Osteocyte (in vitro differentiated cells): Measurements from ENCODE around the gene GDPD5. TPM values are rescaled to one million over a fixed set of nuclear protein-coding genes. Genes with fewer than 3 reads are reported as not detected.

Experiments used
- DNase-seq: peaks from one replicate; pipeline ENCODE4 v3.0.0; 2021; ENCODE audit warnings: mixed read lengths; ENCODE audit not compliant: unreplicated experiment; ENCODE audit errors: extremely low spot score
- H3K27ac Mint-ChIP-seq: one replicate; pipeline ENCODE4 v1.8.0; 2021; ENCODE audit warnings: mild to moderate bottlenecking, mixed read lengths; ENCODE audit not compliant: unreplicated experiment
- H3K27me3 Mint-ChIP-seq: one replicate; pipeline ENCODE4 v1.8.0; 2021; ENCODE audit warnings: mixed read lengths; ENCODE audit not compliant: unreplicated experiment
- H3K36me3 Mint-ChIP-seq: one replicate; pipeline ENCODE4 v1.8.0; 2021; ENCODE audit warnings: mixed read lengths; ENCODE audit not compliant: unreplicated experiment
- H3K4me1 Mint-ChIP-seq: one replicate; pipeline ENCODE4 v1.8.0; 2021; ENCODE audit warnings: mixed read lengths; ENCODE audit not compliant: unreplicated experiment
- H3K4me3 Mint-ChIP-seq: one replicate; pipeline ENCODE4 v1.8.0; 2021; ENCODE audit warnings: mild to moderate bottlenecking, moderate library complexity, mixed read lengths; ENCODE audit not compliant: unreplicated experiment
- H3K9me3 Mint-ChIP-seq: one replicate; pipeline ENCODE4 v1.8.0; 2021; ENCODE audit warnings: mixed read lengths; ENCODE audit not compliant: unreplicated experiment
- total RNA-seq: library from RNA; stranded (reverse); gene quantifications from 2 replicates; pipeline ENCODE4 v1.2.1, GENCODE V29; 2021
- TF ChIP-seq, protein P1 (sequence below): fragments of 200-600 bp; sonication (generic); IDR thresholded peaks from 2 replicates; pipeline ENCODE4 v1.5.0; 2021; ENCODE audit warnings: antibody characterized with exemption, mild to moderate bottlenecking, moderate library complexity

The GDPD5 gene
- total RNA-seq, 1 donor from 2014 or later, result 3.1 TPM

DNA sequence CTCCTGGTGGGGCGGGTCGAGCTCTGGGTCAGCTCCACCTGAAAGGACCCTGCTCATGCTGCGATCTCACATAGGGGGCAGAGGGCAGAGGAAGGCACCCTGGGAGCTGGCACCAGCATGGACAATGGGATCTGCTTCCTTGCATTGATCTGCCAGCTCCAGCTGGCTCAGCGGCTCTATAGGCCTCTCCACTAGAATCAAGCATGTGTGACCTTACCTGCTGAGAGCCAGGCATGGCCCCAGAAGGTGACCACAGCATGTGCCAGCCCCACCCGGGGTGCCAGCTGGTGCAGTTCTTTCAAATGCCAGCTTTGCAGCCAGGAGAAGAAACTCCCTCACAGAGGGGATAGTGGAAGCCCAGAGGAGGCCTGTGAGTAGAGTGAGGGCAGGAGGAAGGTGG, 70.8 kb downstream of the GDPD5 start:
- no peak overlapping the region for H3K4me3 Mint-ChIP-seq
- no peaks in the 10 kb centered on the region for H3K9me3 Mint-ChIP-seq
- no peak overlapping the region for H3K27ac Mint-ChIP-seq
- TF ChIP-seq, protein P1, sequence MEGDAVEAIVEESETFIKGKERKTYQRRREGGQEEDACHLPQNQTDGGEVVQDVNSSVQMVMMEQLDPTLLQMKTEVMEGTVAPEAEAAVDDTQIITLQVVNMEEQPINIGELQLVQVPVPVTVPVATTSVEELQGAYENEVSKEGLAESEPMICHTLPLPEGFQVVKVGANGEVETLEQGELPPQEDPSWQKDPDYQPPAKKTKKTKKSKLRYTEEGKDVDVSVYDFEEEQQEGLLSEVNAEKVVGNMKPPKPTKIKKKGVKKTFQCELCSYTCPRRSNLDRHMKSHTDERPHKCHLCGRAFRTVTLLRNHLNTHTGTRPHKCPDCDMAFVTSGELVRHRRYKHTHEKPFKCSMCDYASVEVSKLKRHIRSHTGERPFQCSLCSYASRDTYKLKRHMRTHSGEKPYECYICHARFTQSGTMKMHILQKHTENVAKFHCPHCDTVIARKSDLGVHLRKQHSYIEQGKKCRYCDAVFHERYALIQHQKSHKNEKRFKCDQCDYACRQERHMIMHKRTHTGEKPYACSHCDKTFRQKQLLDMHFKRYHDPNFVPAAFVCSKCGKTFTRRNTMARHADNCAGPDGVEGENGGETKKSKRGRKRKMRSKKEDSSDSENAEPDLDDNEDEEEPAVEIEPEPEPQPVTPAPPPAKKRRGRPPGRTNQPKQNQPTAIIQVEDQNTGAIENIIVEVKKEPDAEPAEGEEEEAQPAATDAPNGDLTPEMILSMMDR, result no peak
- no peak for DNase-seq
- H3K27me3 Mint-ChIP-seq, result no peaks in the 10 kb centered on the region
- no peaks in the 10 kb centered on the region for H3K4me1 Mint-ChIP-seq
- no peaks in the 10 kb centered on the region for H3K36me3 Mint-ChIP-seq

DNA sequence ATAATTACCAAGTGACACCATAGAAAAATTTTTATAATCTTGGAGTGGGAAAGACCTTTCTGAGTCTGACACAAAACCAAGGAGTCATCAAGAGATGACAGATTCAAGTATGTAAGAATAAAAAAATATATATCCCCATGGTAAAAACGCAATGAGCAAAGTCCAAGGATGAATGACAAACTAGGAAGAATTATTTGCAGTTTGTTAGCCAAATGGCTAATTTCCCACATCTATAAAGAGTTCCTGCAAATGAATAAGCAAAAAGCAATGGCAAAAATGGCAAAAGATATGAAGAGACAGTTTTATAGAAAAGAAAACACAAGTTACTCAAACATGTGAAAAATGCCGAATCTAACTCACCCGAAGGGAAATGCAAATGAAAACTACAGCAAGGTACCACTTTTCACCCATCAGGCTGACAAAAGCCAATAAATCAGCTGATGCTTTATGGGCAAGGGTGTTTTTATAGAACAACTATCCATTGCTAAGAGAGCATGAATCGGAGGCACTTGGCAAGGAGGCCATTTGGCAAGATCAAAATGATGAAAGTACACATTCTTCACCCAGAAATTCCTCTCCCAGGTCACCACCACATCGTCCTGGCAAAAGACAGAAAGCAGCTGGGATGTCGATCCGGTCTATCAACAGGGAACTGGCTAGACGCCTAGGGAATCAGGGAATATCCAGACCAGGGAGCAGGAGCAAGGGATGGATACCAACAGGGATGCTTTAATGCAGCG, 71.7 kb downstream of the GDPD5 start:
- H3K27ac Mint-ChIP-seq, result no peak overlapping the region
- H3K4me3 Mint-ChIP-seq, result no peak overlapping the region
- H3K36me3 Mint-ChIP-seq, result no peaks in the 10 kb centered on the region
- no peaks in the 10 kb centered on the region for H3K4me1 Mint-ChIP-seq
- no peak for DNase-seq
- no peaks in the 10 kb centered on the region for H3K9me3 Mint-ChIP-seq
- TF ChIP-seq, protein P1, result no peak
- H3K27me3 Mint-ChIP-seq, result no peaks in the 10 kb centered on the region

DNA sequence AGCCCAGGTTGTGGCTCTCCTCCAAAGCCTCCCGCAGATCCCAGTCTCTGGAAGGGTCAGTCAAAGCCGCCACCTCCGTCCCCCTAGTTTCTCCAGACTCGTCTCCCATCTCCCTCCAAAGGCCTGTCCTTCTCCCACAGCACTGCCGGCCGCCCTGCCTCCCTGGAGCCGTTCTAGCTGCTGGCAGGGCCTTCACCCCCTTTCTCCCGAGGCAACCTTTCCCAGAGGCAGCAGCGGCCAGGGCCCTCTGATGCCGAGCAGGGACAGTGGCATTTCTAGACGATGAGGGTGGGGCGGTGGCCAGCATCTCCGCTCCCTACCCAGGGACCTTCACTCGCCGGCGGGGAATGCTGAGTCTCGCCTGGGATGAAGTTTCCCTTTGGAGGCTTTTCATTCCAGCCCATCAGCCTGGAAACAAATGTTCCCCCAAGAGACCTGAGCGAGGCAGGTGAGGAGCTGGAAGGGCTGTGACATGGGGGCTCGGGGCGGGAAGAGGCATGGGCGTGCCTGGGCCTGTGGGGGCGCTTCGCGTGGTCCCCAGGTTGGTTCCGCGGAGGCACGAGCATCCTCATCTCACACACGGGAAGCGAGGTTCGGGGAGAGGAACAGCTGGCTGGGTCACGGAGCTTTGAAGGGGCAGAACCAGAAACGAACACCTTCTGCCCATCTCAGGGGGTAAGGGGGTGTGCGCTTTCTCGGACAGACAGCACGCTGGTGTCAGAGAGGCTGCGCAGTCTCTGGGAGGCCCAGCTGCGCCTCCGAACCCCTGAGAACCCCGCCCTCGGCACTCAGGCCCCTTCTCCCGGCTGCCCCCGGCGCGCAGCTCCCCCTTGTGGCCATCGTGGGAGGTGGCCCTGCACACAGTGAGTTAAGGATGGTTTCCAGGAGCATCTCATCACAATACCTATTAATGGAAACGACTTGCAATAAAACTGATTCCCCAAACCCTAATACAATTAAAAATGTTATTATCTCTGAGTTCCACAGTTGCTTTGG, 74.6 kb downstream of the GDPD5 start:
- H3K4me3 Mint-ChIP-seq, result no peak overlapping the region
- TF ChIP-seq, protein P1, result peak; percentile 54
- H3K27me3 Mint-ChIP-seq, result no peaks in the 10 kb centered on the region
- no peaks in the 10 kb centered on the region for H3K9me3 Mint-ChIP-seq
- DNase-seq, result no peak
- H3K36me3 Mint-ChIP-seq, result no peaks in the 10 kb centered on the region
- no peaks in the 10 kb centered on the region for H3K4me1 Mint-ChIP-seq
- no peak overlapping the region for H3K27ac Mint-ChIP-seq

DNA sequence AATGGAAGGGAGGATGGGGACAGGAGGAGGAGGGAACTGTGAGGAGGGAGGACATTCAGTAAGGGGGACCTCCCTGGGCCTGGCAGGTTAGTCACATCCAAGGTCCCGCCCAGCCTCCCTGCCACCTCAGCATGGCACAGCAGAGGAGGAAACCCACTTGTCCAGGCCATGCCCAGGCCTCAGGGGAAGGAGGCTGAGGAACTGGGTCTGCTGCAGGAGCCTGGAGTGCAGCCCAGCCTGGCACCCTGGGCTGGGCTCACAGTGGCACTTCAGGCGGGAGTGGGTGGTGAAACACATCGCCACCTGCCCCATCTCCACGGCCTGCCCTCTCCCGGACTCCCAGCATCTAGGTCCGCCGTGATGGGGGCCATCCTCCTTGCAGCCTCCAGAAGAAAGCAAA, 75.5 kb downstream of the GDPD5 start:
- no peak for DNase-seq
- Mint-ChIP-seq H3K27me3 (no peaks in the 10 kb centered on the region), H3K27ac (no peak overlapping the region), H3K4me3 (no peak overlapping the region), H3K4me1 (no peaks in the 10 kb centered on the region), H3K9me3 (no peaks in the 10 kb centered on the region), H3K36me3 (no peaks in the 10 kb centered on the region)
- TF ChIP-seq, protein P1, result no peak

DNA sequence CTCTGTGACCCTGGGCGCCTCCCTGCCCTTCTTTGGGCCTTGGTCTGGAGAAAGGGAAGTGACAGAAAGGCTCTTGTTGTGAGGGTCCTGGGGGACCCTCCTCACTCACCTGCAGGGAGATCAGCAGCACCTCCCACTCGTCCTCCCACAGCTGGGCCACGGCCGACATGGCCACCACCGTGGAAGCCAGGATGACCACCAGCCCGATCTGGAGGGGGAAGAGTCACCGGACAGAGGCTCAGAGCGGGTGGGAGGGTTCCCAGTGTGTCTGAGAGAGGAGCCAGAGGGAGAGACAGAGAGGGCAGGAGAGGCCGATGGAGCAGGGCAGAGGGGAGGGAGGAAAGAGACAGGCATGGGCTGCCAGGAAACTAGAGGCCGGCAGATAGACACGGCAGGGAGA, 76.0 kb downstream of the GDPD5 start:
- Mint-ChIP-seq H3K27ac (no peak overlapping the region), H3K9me3 (no peaks in the 10 kb centered on the region), H3K4me1 (no peaks in the 10 kb centered on the region), H3K36me3 (no peaks in the 10 kb centered on the region), H3K4me3 (no peak overlapping the region), H3K27me3 (no peaks in the 10 kb centered on the region)
- no peak for DNase-seq
- TF ChIP-seq, protein P1, result no peak
